HG03571 (cell line): ENCODE results near the gene LCLAT1.

Source experiments
- ATAC-seq: cut with Tn5 transposase; IDR thresholded peaks from one replicate; pipeline ENCODE4 v1.9.1; 2021; ENCODE audit not compliant: unreplicated experiment

The LCLAT1 gene

GRCh38 chr2:30689496-30690125, 242.6 kb downstream of the LCLAT1 start:
- ATAC-seq: no peak

DNA sequence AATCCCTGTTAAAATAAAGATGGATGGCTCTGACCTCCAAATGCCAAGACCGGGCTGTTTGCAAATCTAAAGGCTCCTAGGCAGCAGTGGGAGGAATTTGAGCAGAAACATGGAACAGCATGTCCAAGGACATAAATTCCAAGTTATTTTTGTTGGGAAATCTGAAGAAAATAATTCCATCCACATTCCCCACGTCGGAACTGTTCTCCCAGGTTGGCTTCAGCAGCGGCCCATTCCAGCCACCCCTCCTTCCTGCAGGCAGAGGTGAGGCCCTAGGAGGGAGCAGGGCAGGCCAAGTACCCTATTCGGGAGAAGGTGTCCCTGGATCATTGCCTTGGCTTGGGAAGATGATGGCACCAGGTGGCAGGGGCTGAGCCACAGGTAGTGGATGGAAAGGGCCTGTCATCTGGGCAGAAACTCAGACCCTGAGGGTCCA, 243.1 kb downstream of the LCLAT1 start:
- no peak for ATAC-seq

DNA sequence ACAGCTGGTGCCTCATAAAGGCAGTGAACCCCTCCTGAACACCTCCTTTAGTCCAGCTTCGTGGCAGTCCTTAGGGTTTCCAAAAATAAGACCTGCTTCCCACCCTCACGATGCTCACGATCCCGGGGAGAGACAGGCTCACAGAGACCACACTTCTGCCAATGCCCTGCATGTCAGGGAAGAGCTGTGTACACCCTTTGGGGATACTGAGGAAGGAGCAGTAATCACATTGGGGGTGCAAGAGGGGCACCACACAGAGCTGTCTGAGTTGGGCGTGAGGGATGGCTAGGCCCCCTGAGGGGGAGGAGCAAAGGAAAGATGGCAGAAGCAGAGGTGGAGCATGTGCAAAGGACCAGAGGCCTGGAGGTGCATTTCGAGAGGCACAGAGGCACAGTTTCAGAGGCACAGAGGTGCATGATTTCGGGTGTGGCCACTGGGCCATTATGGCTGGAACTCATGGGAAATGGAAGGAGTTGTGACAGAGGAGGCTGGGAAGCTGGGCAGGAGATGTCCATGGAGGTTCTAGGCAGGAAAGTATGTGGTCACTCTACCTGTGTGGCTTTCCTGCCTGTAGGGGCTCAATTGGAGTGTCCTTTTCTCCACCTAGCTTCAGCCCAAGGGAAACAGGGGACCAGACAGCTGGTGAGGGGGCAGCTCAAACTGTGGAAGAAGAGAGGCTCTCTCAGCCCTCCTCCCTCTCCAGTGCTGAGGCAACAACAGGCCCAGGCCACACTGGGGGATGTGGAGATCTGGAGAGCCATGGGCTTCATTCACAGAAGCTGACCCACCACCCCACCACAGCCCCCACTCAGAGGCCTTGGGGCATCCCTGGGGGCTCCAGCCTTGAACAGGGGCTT, 244.3 kb downstream of the LCLAT1 start:
- ATAC-seq: no peak

GRCh38 chr2:30691948-30692828, 245.1 kb downstream of the LCLAT1 start:
- no peak for ATAC-seq

DNA sequence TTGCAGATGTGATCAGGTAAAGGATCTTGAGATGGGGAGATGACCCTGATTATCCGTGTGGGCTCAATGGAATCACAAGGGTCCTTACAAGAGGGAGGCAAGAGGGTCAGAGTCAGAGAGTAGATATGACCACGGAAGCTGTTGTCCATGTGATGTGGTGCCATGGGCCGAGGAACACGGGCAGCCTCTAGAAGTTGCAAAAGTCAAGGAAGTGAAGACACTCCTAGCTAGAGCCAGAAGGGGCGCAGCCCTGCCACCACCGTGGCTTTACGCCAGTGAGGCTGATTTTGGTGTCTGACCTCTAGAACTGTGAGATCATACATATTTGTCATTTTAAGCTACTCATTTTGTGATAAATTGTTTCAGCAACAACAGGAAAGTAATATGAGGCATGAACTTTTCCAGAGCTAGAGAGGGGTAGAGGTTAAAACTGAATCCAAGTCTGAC, 245.8 kb downstream of the LCLAT1 start:
- ATAC-seq: no peak
